Activated effector memory CD4-positive, alpha-beta T cell treated with Interleukin-2 at 50 U/mL for 16 hours (primary cell): ENCODE data around the gene ACSL1.
"Not testable (repeated sequence)": the region's sequence is repeated elsewhere in the genome, so short reads cannot be mapped to it uniquely, and the experiment has no call there.

Source experiments
- DNase-seq: peaks from one replicate; pipeline ENCODE4 v3.0.0-alpha.2; 2020

Gene ACSL1

GRCh38 chr4:184839075-184839399, 13.3 kb upstream of the ACSL1 start:
- not testable (repeated sequence) for DNase-seq

GRCh38 chr4:184838249-184839074, 12.7 kb upstream of the ACSL1 start:
- DNase-seq, result no peak

- DNase-seq, result no peak
Measured at GRCh38 chr4:184836613-184837012, 10.8 kb upstream of the ACSL1 start.

- DNase-seq, result no peak
Measured at GRCh38 chr4:184833046-184833838, 7.5 kb upstream of the ACSL1 start.

GRCh38 chr4:184831153-184831552, 5.4 kb upstream of the ACSL1 start:
- no peak for DNase-seq

- no peak for DNase-seq
Measured at GRCh38 chr4:184826691-184827270, 1.0 kb upstream of the ACSL1 start.

GRCh38 chr4:184825141-184825895, 450 bp downstream of the ACSL1 start:
- peak; percentile 13 for DNase-seq

- no peak for DNase-seq
Measured at GRCh38 chr4:184824776-184825084, 1.0 kb downstream of the ACSL1 start.

GRCh38 chr4:184824081-184824775, 1.5 kb downstream of the ACSL1 start:
- DNase-seq, result no peak

GRCh38 chr4:184823014-184823413, 2.8 kb downstream of the ACSL1 start:
- no peak for DNase-seq

- no peak for DNase-seq
Measured at GRCh38 chr4:184822356-184822755, 3.4 kb downstream of the ACSL1 start.

- DNase-seq, result no peak
Measured at GRCh38 chr4:184821242-184821641, 4.5 kb downstream of the ACSL1 start.

GRCh38 chr4:184819786-184820185, 6.0 kb downstream of the ACSL1 start:
- no peak for DNase-seq

GRCh38 chr4:184818216-184818564, 7.6 kb downstream of the ACSL1 start:
- no peak for DNase-seq

GRCh38 chr4:184817494-184818215, 8.1 kb downstream of the ACSL1 start:
- DNase-seq, result no peak

GRCh38 chr4:184816962-184817361, 8.8 kb downstream of the ACSL1 start:
- DNase-seq, result no peak

- DNase-seq, result no peak
Measured at GRCh38 chr4:184815046-184815877, 10.5 kb downstream of the ACSL1 start.

GRCh38 chr4:184814686-184815045, 11.1 kb downstream of the ACSL1 start:
- DNase-seq, result no peak

- no peak for DNase-seq
Measured at GRCh38 chr4:184812651-184813181, 13.1 kb downstream of the ACSL1 start.

GRCh38 chr4:184812199-184812542, 13.6 kb downstream of the ACSL1 start:
- no peak for DNase-seq
